CD4-positive, alpha-beta T cell treated with Interleukin-10 for 1 hour (primary cell): ENCODE data around the gene WNT9B.
"Not testable (repeated sequence)": the region's sequence is repeated elsewhere in the genome, so short reads cannot be mapped to it uniquely, and the experiment has no call there.

ENCODE experiments used
- DNase-seq: peaks from one replicate; pipeline ENCODE4 v3.0.0-alpha.2; 2020

The WNT9B gene

DNA sequence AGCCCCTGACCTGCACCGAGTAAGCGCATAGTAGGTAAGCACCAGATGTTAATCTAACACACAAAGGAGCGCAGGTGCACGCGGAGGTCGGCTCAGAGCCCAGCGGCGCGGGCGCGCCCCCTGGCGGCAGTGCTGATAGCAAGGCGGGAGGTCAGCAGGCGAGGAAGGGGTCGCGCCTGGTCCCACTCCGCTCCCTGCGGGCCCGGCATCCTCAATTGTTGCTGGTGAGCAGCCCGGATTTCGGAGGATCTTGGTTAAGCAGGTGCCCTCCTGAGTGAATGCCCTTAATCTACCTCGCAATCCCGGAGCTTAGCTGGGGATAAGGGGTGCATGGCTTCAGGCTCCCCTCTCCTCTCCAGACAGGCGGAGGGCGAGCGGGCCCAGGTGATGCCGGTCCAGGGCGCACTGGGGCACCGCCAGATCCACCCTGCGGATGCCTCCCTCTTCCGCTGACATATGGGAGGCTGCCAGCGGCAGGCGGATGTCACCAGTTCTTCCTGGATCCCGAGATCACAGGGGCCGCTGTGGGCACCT lies 28.9 kb upstream of the WNT9B start:
- DNase-seq = peak; percentile 27

DNA sequence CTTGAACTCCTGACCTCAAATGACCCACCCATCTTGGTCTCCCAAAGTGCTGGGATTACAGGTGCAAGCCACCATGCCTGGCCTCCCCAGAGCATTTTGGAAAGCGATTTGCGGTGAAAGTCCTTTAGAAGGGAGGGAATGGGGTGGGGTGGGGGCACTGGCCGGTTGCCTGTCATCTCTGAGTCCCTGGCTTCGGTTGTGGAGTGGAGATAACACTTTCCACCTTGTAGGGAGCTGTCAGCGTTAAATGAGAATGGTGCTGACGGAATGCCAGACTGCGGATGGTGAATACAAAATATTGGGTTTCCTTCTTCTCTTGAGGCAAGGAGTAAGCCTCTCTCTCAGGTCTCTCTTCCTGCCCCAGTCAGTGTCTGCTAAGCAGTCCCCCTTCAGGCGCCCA lies 27.7 kb upstream of the WNT9B start:
- no peak for DNase-seq

DNA sequence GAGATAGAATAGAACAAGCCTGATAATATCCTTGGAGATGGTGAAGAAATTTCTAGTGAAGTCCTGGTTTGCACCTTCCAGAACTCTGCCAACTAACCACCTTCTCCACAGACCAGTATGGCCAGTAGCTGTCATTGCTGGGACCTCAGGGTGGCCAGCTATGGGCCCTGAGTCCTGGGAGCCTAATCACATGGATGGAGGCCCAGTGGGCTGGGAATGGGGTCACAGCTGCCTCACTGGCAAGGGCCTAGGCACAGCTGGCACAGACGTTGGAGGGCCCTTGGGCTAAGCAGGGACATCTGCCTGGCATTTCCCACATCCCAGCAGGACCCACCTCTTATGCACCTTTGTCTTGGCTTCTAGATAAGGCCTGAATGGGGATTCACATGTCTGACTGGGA lies 25.3 kb upstream of the WNT9B start:
- DNase-seq = no peak

DNA sequence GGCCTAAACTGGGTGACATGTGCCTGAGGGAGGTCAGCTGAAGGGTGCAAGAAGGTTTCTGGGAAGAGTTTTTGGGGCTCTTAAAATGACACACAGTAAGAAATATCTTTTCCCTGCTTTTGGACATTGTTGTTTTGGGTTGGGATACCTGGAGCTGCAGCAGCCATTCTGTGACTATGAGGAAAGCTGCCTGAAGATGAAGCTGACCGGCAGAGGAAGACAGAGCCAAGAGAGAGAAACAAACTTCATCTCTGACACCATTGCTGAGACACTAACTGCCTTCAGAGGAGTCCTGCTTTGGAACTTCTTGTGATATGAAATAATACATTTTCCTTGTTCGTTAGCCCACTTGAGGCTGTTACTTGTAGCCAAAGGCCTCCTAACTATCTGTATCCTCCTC lies 24.1 kb upstream of the WNT9B start:
- DNase-seq = no peak

DNA sequence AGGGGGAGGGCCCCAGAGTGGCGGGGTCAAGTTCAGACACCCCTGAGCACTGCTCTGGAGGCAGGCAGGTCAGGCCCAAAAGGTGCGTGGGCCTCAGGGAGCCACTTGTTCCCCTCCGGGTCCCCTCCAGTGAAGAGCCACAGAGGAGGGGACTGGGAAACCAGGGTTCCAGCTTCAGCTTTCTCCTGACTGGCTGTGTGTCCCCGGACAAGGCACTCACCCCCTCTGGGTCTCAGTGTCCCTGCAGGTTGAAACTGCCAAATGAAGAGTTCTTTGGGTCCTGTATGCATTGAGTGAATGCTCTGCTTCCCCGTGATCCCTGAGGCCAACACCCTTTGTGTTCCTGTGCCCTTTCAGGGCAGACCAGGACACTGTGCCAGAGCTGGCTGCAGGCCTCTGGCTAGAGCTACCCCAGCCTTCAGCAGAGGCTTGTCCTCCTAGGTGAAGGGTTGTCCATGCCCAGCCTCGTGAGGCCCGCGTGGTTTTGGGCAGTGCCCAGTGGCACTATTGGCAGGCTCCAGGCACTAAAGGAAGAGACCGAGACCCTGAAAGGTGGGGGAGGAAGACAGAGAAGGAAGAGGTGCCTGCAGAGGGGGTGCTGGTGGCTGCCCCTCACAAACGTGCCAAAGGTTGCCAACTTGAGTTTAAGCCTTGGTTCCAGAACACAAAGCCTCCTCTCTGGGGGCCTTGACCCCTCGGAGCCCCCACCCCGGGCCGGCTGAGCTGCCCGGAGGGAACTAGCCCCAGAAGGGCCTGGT lies 19.6 kb upstream of the WNT9B start:
- DNase-seq = no peak

DNA sequence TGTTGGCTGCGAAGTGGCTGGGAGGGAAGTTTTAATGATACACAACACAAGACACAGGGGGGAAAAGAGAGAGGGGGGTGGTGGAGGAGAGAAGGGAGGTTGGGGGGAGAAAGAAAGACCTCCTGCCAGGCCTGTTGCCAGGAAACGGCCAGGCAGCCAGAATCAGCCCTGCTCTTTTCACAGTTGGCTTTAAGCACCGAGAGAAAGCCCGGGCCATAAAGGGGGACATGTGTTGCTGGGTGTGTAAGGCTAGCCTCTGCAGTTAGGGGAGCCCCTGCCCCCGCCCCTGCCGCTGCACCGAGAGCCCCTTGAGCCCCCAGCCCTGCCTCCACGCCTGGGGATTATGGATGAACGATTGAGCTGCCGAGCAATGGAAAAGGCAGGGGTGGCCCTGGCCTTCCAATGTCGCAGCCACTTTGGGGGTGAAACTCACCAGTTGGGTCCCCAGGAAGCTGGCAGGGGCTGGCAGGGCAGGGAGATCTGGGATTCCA lies 19.0 kb upstream of the WNT9B start:
- no peak for DNase-seq

DNA sequence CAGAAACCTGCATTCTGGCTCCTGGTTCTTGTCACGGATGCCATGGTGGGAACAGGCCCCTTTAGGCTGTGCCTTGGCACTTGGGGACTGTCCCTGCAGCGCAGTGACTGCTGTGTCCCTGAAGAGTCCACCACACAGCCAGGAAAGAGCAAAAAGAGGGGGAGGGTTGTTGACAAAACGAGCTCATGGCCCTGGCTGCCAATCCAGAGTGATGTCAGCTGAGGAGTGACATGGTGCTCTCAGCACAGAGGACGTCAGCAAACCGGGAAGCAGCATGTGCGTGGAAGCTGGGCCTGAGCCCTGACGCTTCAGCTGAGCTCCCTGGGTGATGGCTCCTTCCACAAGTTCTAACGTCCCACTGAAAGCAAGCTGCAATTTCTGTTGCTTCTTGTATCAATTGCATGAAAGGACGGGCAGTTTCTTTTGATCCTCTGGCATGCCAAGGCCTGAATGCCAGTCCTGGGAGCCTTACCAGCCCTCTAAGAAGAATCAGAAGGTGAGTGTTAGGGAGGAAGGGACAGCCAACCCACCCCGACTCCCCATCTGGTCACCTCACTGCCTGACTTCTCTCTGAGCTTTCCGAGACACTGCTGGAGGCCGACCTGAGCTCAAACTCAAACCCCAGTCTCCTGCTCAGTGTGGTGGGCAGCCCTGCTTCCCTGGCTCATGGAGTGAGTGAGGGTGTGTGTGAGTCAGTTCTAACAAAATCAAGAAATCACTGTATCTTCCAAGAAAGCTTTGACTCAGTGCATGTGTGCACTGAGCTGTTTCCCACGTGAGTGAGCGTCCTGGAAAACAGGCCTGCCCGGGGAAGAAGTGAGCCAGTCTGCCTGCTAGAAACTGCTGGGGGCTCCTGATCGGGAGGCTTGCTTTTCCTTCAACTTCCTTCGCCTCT lies 18.2 kb upstream of the WNT9B start:
- no peak for DNase-seq

DNA sequence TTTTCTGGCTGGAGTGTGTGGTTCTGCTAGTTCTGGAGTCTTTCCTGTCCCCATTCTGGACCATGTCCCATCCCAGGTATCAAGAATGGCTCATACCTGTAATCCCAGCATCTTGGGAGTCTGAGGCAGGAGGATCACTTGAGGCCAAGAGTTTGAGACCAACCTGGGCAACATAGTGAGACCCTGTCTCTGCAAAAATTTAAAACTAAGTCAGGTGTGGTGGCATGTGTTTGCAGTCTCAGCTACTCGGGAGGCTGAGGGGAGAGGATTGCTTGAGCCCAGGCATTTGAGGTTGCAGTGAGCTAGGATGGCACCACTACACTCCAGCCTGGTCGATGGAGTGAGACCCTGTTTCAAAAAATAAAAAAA lies 17.6 kb upstream of the WNT9B start:
- DNase-seq = no peak

DNA sequence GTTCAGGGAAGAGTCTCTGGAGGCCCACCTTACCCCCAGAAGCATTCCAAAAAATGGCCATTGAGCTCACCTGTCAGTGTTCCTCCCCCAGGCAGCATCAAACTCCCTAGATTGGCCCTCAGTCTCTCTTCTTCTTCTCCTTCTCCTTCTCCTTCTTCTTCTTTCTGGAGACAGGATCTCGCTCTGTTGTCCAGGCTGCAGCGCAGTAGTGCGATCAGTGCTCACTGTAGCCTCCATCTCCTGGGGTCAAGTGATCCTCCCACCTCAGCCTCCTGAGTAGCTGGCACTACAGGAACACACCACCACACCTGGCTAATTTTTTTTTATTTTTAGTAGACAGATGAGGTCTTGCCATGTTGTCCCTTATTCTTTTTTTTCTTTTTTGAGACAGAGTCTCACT lies 16.5 kb upstream of the WNT9B start:
- DNase-seq = no peak

DNA sequence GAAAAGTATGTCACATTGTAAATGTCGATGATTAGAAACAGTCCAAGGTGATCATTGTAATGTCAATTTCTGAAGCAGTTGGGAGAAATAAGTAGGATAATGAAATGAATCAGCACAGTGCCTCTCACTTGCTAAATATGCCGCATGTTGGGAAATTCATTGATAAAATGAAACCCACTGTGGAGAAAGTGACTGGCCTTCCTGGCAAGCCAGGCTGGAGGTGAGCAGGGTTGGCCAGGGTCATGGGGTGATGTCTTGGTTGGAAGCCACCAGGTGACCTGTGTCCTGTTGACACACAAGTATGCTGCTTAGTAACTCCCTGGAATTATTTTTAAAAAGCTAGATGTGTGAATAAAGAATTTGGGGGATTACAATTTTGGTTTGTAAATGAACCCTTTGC lies 14.9 kb upstream of the WNT9B start:
- DNase-seq = no peak

DNA sequence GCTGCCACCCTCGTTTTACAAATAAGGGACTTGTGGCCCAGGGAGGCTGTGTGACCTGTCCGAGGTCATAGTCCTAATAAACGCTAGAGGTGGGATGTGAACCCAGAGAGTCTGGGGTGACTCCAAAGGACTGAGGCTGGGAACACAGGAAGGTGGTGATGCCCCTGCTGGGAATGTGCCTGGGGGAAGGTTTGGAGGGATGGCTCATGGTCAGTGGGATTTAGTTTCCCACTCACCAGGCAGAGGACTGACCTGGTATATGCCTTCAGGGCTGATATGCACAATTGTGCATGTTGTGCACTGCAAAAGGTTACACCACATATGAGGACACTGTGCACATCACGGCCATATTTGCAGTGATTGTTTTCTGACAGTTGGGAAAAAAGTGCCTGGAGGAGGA lies 13.9 kb upstream of the WNT9B start:
- DNase-seq = no peak

DNA sequence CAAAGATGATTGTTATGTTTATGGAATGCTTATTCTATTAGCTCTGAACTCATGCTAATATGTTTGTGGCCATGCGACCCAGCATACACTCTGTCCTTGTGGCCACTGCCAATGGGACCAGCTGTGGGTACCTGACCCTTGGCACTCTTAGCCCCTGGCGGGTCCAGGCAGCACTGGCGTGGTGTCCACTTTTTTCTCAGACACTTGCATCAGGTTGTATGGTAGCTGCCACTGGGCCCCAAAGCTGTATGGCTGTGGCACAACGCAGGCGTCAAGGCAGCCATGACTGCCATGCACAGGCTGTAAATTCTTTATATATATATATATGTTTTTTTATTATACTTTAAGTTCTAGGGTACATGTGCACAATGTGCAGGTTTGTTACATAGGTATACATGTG lies 12.2 kb upstream of the WNT9B start:
- no peak for DNase-seq

DNA sequence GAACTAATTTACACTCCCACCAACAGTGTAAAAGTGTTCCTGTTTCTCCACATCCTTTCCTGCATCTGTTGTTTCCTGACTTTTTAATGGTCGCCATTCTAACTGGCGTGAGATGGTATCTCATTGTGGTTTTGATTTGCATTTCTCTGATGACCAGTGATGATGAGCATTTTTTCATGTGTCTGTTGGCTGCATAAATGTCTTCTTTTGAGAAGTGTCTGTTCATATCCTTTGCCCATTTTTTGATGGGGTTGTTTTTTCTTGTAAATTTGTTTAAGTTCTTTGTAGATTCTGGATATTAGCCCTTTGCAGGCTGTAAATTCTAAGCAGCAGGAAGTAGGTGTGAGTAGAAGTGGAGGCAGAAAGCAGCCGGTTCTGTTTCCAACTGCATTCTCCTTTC lies 10.8 kb upstream of the WNT9B start:
- DNase-seq = not testable (repeated sequence)

DNA sequence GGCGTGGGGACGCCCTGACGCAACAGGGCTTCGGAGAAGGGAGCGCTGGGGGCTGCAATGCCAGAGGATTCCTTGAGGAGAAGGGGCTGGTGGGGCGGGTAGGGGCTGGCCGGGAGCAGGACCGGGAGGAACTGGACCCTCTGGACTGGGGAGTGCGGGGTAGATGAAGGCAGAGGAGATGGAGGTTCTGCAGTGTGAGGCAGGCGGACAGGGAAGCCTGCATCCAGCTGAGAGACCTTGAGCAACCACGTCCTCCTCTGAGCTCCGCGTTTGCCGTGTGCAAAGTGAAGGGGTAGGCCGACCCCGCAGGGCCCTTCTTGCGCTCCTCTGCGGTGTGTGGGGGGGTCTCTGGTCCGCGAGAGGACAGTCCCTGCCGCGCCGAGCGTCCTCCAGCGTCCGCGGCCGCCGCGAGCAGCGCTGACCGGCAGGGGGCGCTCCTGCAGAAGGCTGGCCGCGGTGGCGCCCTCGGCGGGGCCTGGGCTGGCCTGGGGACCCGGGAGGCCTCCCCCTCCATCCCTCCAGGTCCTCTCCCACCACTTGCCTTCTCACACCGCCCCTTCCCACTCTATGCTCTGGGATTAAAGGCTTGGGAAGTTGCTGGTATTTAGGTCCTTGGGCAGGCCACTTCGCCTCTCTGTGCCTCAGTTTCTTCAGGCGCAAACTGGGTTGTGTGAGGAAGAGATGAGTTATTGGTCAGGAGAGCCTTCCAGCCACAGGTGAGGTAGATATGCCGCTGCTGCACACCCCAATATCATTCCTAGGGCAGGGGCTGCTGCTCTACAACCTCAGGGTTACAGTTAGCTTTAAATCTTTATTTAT lies 9.6 kb upstream of the WNT9B start:
- DNase-seq = no peak

DNA sequence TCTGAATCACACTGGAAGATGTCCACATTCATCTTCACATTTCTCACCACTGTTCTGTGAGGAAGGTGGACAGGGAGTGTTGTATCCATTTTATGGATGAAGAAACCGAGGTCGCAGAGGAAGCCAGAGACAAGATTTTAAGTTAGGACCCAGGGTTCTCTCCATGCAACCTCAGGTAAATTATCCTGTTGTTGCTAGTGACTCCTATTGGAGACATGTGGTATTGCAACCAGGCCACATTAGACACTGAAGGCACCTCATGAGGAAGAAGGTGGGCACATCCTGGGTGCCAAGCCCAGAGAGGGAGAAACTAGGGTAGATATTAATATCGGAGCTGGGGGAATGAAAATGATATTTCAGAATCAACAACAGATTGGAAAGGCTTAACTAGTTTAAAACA lies 8.5 kb upstream of the WNT9B start:
- DNase-seq = no peak

DNA sequence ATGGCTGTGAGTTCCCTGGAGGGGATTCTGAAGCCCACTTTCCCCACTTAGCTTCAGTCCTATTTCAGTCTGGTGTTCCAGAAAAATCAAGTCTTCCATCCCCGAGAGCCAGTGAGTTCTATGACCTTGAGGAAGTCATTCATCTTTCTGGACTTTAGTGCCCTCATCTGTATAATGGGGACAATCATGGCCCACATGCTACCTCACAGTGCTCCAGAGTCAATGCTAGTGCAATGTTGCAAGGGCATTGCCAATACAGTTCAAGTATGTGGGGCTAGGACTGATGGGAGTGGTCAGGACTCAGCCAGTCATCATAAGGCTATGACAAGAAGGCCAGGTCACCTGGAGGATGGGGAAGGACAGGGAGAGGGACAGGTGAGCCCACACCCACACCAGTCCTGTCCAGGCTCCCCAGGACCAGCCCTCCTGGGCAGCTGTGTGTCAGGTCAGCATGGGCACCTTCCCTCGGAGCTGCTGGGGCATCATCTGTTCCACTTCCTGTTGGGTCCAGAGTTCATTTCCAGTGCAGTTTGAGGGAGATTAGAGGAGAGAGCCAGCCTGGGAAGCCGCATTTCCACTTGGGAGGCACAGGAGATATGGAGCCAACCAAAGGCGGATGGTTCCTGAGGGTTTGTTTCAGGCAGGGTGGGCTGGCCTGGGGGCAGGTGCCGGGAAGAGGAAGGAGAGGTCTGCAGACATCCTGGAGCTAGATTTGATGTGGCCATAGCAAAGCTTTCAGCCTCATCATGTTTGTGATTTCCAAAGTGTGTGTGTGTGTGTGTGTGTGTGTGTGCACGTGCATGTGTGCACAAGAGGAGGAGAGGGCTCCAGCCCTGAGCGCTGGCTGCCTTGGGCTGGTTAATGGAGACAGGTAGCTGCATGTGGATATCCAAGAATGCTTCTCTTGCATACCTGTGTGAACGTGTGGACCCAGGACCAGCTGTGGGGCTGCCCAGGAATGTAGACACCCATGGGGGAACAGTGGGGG lies 3.9 kb upstream of the WNT9B start:
- DNase-seq = no peak

DNA sequence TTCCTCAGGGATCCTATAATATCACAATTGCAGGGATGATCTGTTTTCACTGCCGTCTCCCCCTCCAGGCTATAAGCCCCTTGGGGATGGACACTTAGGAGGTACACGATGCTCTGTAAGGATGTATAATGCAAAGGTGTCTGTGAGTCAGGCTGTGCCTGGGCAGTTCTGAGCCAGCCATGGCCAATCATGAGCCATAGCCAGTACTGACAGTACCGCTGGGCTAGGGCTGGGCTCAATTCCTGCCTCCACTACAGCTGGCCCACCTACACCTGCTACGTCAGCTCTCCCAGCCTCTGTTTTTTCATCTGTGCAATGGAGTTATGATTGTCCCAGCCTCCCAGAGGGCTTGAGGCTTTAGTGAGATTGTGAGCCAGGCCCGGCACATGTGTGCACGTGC lies 2.8 kb upstream of the WNT9B start:
- no peak for DNase-seq

DNA sequence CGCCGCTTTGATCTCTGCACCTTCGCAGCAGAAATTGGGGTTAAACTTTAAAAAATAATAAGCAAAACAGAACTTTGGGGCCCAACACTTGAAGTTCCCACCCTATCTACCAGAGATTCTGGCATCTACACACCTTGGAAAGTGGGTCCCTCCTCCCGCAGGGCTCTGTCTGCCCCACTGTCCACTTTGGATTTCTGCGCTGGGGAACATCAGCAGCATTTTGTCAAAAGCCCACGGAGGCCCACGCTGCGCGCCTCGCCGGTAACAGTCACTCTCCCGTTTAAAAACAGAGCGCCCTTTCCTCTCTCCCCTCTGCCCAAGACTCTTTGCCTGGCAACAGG lies 725 bp upstream of the WNT9B start:
- DNase-seq = no peak

DNA sequence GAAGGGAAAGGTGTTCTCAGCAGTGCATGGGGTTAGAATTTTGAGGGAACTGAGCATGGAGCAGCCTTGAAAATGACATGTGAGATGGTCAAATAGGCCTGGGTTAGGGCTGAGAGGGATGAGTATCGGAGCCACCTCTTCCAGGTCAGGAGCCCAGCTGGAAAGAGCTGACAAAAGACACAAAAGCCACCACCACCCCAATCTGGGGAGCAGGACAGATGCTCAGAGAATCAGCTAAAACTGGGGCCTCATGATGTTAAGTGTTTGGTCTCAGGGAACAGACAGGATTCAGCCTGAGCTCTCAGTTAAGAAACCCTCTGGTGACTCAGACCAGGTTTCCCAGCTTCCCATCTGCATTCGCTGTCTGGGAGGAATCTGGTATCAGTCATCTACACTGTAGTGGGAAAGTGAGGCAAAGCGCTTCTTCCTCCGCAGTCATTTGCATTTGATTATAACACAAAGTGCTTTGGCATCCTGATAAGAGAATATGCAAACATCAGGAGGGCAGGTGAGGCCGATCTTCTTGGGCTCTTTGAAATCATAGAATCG lies 2.6 kb downstream of the WNT9B start:
- DNase-seq = no peak

DNA sequence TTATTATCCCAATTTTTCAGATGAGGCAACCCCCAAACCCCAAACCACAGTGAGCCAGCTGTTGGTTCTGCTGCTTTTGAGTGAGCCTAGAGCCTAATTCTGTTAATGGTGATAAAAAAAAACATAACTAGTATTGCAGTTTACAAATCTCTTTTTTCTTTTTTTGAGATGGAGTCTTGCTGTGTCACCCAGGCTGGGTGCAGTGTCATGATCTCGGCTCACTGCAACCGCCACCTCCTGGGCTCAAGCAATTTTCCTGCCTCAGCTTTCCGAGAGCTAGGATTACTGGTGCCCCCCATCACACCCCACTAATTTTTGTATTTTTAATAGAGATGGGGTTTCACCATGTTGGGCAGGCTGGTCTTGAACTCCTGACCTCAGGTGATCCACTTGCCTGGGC lies 3.1 kb downstream of the WNT9B start:
- DNase-seq = no peak

DNA sequence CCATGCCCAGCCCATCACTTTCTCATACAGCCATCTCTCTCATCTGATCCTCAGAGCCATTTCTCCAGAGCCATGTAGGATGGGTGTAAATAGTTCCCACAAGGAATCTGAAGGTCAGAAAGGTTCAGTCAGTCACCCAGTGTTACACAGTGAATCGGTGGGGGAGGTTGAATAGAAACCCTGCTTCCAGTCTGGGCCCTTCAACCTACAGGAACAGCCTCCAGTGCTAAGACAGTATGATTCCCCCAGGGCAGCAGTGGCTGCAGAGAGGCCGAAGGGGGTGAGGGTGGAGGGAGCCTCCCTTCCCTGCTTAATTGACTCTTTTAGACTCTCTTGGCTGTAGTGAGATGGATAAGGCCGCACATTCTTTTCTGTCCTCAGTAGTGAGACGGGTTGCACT lies 3.6 kb downstream of the WNT9B start:
- DNase-seq = no peak

DNA sequence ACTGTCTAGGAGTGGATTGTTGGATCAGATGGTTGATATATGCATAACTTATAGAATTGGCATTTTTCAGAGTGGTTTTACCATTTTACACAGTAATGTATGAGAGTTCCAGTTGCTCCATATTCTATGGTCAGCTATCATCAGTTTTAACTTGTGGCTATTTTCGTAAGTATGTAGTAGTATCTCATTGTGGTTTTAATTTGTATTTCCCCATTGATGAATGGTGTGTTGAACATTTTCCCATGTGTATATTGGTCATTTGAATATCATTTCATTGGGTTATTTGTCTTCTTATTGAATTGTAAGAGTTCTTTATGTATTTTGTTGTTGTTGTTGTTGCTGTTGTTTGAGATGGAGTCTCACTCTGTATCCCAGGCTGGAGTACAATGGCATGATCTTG lies 6.2 kb downstream of the WNT9B start:
- DNase-seq = no peak
